H9 (cell line): ENCODE data around the gene MYH15. TPM values are rescaled to one million over a fixed set of nuclear protein-coding genes. Genes with fewer than 3 reads are reported as not detected.

ENCODE experiments used
- DNase-seq: peaks from one replicate; pipeline ENCODE4 v3.0.0-alpha.2; 2017
- H2AFZ ChIP-seq: one replicate; pipeline ENCODE4 v1.6.1; 2013; ENCODE audit warnings: mild to moderate bottlenecking, low read length, control low read depth, moderate library complexity
- H2AK5ac ChIP-seq: 2 replicates; pipeline ENCODE4 v1.6.1; 2013; ENCODE audit warnings: low read length, control low read depth, mixed read lengths; ENCODE audit not compliant: insufficient read length
- H2BK120ac ChIP-seq: one replicate; pipeline ENCODE4 v1.6.1; 2013; ENCODE audit warnings: low read depth, mild to moderate bottlenecking, low read length, control low read depth, inconsistent platforms; ENCODE audit not compliant: poor library complexity, severe bottlenecking
- H2BK12ac ChIP-seq: 2 replicates; pipeline ENCODE4 v1.6.1; 2013; ENCODE audit warnings: low read length, control low read depth, mixed read lengths, low read depth; ENCODE audit not compliant: insufficient read length
- H2BK15ac ChIP-seq: 2 replicates; pipeline ENCODE4 v1.6.1; 2013; ENCODE audit warnings: low read depth, low read length, control low read depth
- H2BK20ac ChIP-seq: one replicate; pipeline ENCODE4 v1.6.1; 2013; ENCODE audit warnings: low read depth, mild to moderate bottlenecking, low read length, control low read depth, inconsistent platforms; ENCODE audit not compliant: poor library complexity, severe bottlenecking
- H2BK5ac ChIP-seq: 2 replicates; pipeline ENCODE4 v1.6.1; 2013; ENCODE audit warnings: low read length, control low read depth, mixed read lengths; ENCODE audit not compliant: insufficient read length
- H3K14ac ChIP-seq: 2 replicates; pipeline ENCODE4 v1.6.1; 2013; ENCODE audit warnings: low read length, control low read depth; ENCODE audit not compliant: insufficient read depth
- H3K18ac ChIP-seq: 2 replicates; pipeline ENCODE4 v1.6.1; 2013; ENCODE audit warnings: low read depth, mild to moderate bottlenecking, mixed read lengths, low read length, control low read depth; ENCODE audit not compliant: insufficient read length
- H3K23ac ChIP-seq: 2 replicates; pipeline ENCODE4 v1.6.1; 2013; ENCODE audit warnings: low read length, control low read depth, mixed read lengths, low read depth; ENCODE audit not compliant: insufficient read length
- H3K23me2 ChIP-seq: 2 replicates; pipeline ENCODE4 v1.6.1; 2013; ENCODE audit warnings: low read depth, mild to moderate bottlenecking, mixed read lengths, low read length, control low read depth; ENCODE audit not compliant: insufficient read length, poor library complexity, severe bottlenecking
- H3K27ac ChIP-seq: 2 replicates; pipeline ENCODE4 v1.5.1; 2013; ENCODE audit warnings: low read length, control low read depth, mixed read lengths, low read depth; ENCODE audit not compliant: insufficient read length
- H3K27me3 ChIP-seq: 2 replicates; pipeline ENCODE4 v1.6.1; 2013; ENCODE audit warnings: low read length, control low read depth, inconsistent platforms; ENCODE audit not compliant: insufficient read depth
- H3K4ac ChIP-seq: 2 replicates; pipeline ENCODE4 v1.6.1; 2013; ENCODE audit warnings: low read depth, mild to moderate bottlenecking, control low read depth, inconsistent platforms, low read length, moderate library complexity
- H3K4me1 ChIP-seq: 2 replicates; pipeline ENCODE4 v1.6.1; 2013; ENCODE audit warnings: low read length, control low read depth, inconsistent platforms; ENCODE audit not compliant: insufficient read depth
- H3K4me2 ChIP-seq: 2 replicates; pipeline ENCODE4 v1.6.1; 2013; ENCODE audit warnings: low read length, control low read depth, mixed read lengths; ENCODE audit not compliant: insufficient read length, insufficient read depth
- H3K56ac ChIP-seq: 2 replicates; pipeline ENCODE4 v1.6.1; 2013; ENCODE audit warnings: low read depth, mild to moderate bottlenecking, mixed read lengths, low read length, control low read depth; ENCODE audit not compliant: insufficient read length
- H3K79me1 ChIP-seq: 2 replicates; pipeline ENCODE4 v1.6.1; 2013; ENCODE audit warnings: low read depth, mild to moderate bottlenecking, moderate library complexity, low read length, control low read depth, inconsistent platforms; ENCODE audit not compliant: insufficient read depth, poor library complexity, severe bottlenecking
- H3K79me2 ChIP-seq: 2 replicates; pipeline ENCODE4 v1.6.1; 2013; ENCODE audit warnings: low read length, control low read depth, inconsistent platforms; ENCODE audit not compliant: insufficient read depth
- H3K9ac ChIP-seq: 2 replicates; pipeline ENCODE4 v1.6.1; 2013; ENCODE audit warnings: low read length, control low read depth, mixed read lengths; ENCODE audit not compliant: insufficient read length; ENCODE audit errors: extremely low read depth
- H3K9me3 ChIP-seq: one replicate; pipeline ENCODE4 v1.6.1; 2013; ENCODE audit warnings: low read depth, low read length, inconsistent platforms; ENCODE audit not compliant: control insufficient read depth
- H3T11ph ChIP-seq: one replicate; pipeline ENCODE4 v1.6.1; 2013; ENCODE audit warnings: mild to moderate bottlenecking, low read length, control low read depth, inconsistent platforms
- H4K20me1 ChIP-seq: one replicate; pipeline ENCODE4 v1.6.1; 2013; ENCODE audit not compliant: control insufficient read depth, insufficient read length, insufficient read depth
- H4K5ac ChIP-seq: 2 replicates; pipeline ENCODE4 v1.6.1; 2013; ENCODE audit warnings: low read depth, mild to moderate bottlenecking, mixed read lengths, low read length, control low read depth; ENCODE audit not compliant: insufficient read length
- H4K8ac ChIP-seq: replicated peaks from 2 replicates; pipeline ENCODE4 v1.6.1; 2013; ENCODE audit warnings: low read length, control low read depth, mixed read lengths, low read depth; ENCODE audit not compliant: insufficient read length
- H4K91ac ChIP-seq: 2 replicates; pipeline ENCODE4 v1.6.1; 2013; ENCODE audit warnings: low read depth, mild to moderate bottlenecking, moderate library complexity, mixed read lengths, low read length, control low read depth; ENCODE audit not compliant: insufficient read length
- H3K27ac Mint-ChIP-seq, 3 experiments: 2 replicates in 2 of 3; 3 replicates in 1 of 3; pipeline ENCODE4 v1.8.0; 2020 to 2021; ENCODE audit warnings: mixed read lengths in 3 of 3, mild to moderate bottlenecking in 1 of 3, moderate library complexity in 1 of 3
- H3K27me3 Mint-ChIP-seq: 2 replicates; pipeline ENCODE4 v1.8.0; 2021; ENCODE audit warnings: low read depth, mild to moderate bottlenecking, moderate library complexity, mixed read lengths
- H3K36me3 Mint-ChIP-seq, 3 experiments: 2 replicates in 2 of 3; 3 replicates in 1 of 3; pipeline ENCODE4 v1.8.0; 2020 to 2021; ENCODE audit warnings: low read depth in 3 of 3, mixed read lengths in 3 of 3; ENCODE audit not compliant: insufficient read depth in 1 of 3
- H3K4me1 Mint-ChIP-seq, 2 experiments: 2 replicates each; pipeline ENCODE4 v1.8.0; 2020; ENCODE audit warnings: mixed read lengths in 2 of 2
- H3K4me3 Mint-ChIP-seq, 2 experiments: 2 replicates in 1 of 2; 3 replicates in 1 of 2; pipeline ENCODE4 v1.8.0; 2020 to 2021; ENCODE audit warnings: mild to moderate bottlenecking in 2 of 2, mixed read lengths in 2 of 2, moderate library complexity in 1 of 2
- H3K9me3 Mint-ChIP-seq, 2 experiments: 2 replicates in 1 of 2; 3 replicates in 1 of 2; pipeline ENCODE4 v1.8.0; 2020; ENCODE audit warnings: mild to moderate bottlenecking in 2 of 2, mixed read lengths in 2 of 2, moderate library complexity in 1 of 2
- CTCF ChIP-seq: fragments of 200-600 bp; sonication (generic); conservative IDR thresholded peaks from 3 replicates; pipeline ENCODE4 v1.8.0; 2021; ENCODE audit warnings: antibody characterized with exemption, mild to moderate bottlenecking
- WGBS: extraction: QIAGEN DNeasy Blood & Tissue Kit; methylation state at CpG from one replicate; pipeline ENCODE4 v1.1.7; 2013; ENCODE audit warnings: missing lambda C conversion rate, low lambda C conversion rate, mixed read lengths; ENCODE audit not compliant: insufficient read length; ENCODE audit errors: extremely low coverage; 5-methylcytosine and 5-hydroxymethylcytosine counted together
- total RNA-seq: library from RNA; stranded (reverse); gene quantifications from 2 replicates; pipeline ENCODE4 v1.2.1, GENCODE V29; 2021

Gene MYH15
- total RNA-seq, 1 experiment from 2014 or later, result 0.13 TPM

DNA sequence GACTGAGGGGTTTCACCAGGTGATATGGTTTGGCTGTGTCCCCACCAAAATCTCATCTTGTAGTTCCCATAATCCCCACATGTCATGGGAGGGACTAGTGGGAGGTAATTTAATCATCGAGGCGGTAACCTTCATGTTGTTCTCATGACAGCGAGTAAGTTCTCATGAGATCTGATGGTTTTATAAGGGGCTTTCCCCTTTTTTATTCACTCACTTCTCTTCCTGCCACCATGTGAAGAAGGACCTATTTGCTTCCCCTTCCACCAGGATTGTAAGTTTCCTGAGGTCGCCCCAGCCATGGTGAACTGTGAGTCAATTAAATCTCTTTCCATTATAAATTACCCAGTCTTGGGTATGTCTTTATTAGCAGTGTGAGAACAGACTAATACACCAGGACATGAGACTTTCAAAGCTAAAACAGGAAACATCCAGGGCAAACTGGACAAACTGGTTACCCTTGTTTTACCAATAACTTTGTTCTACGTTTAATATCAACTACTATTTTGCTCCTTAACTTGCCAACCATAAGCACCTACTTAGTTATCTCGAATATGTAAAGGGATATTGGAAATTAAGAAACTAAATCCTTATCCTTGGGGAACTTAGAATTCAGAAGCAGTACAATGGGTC is 98.2 kb downstream of the MYH15 start:
- no peaks in the 10 kb centered on the region; a peak in 1 of 7 replicates for H3K36me3 Mint-ChIP-seq
- Histone ChIP-seq H4K5ac (no peak overlapping the region), H2AK5ac (no peak overlapping the region), H3K9me3 (no peaks in the 10 kb centered on the region), H2BK5ac (no peak overlapping the region), H3K23ac (no peak overlapping the region), H2BK20ac (no peak overlapping the region), H3T11ph (no peak overlapping the region), H3K27me3 (no peaks in the 10 kb centered on the region), H4K8ac (no peak overlapping the region), H3K27ac (no peak overlapping the region), H3K79me2 (no peaks in the 10 kb centered on the region), H3K56ac (no peak overlapping the region), H3K9ac (no peak overlapping the region), H3K4me1 (peaks cover 2% of the 10 kb centered on the region; the same call in 1 of the 2 replicates), H4K91ac (no peak overlapping the region), H2BK15ac (no peak overlapping the region), H3K4me2 (no peak overlapping the region), H3K18ac (no peak overlapping the region), H3K4ac (no peak overlapping the region), H3K23me2 (no peaks in the 10 kb centered on the region), H2AFZ (no peak overlapping the region), H2BK120ac (no peak overlapping the region), H2BK12ac (no peak overlapping the region), H3K79me1 (no peaks in the 10 kb centered on the region), H4K20me1 (no peaks in the 10 kb centered on the region), H3K14ac (no peak overlapping the region)
- DNase-seq, result no peak
- no peak overlapping the region for H3K27ac Mint-ChIP-seq
- H3K9me3 Mint-ChIP-seq, result no peaks in the 10 kb centered on the region; a peak in 2 of 5 replicates
- H3K4me3 Mint-ChIP-seq, result no peak overlapping the region
- H3K4me1 Mint-ChIP-seq, result peaks cover 9 to 10% of the 10 kb centered on the region in 2 experiments
- no peaks in the 10 kb centered on the region for H3K27me3 Mint-ChIP-seq
- no CpG with 5 or more reads among the region's 6 CpGs for WGBS
- no peak for TF ChIP-seq CTCF
